HG03457 (cell line): ENCODE data around the gene TBKBP1.

Source experiments
- ATAC-seq: cut with Tn5 transposase; IDR thresholded peaks from one replicate; pipeline ENCODE4 v1.9.1; 2021; ENCODE audit warnings: moderate number of reproducible peaks; ENCODE audit not compliant: unreplicated experiment

TBKBP1 gene

GRCh38 chr17:47713980-47714700 lies 20.2 kb downstream of the TBKBP1 start:
- no peak for ATAC-seq

- ATAC-seq, result no peak
These were observed 20.9 kb downstream of the TBKBP1 start for GRCh38 chr17:47714773-47715396.

DNA sequence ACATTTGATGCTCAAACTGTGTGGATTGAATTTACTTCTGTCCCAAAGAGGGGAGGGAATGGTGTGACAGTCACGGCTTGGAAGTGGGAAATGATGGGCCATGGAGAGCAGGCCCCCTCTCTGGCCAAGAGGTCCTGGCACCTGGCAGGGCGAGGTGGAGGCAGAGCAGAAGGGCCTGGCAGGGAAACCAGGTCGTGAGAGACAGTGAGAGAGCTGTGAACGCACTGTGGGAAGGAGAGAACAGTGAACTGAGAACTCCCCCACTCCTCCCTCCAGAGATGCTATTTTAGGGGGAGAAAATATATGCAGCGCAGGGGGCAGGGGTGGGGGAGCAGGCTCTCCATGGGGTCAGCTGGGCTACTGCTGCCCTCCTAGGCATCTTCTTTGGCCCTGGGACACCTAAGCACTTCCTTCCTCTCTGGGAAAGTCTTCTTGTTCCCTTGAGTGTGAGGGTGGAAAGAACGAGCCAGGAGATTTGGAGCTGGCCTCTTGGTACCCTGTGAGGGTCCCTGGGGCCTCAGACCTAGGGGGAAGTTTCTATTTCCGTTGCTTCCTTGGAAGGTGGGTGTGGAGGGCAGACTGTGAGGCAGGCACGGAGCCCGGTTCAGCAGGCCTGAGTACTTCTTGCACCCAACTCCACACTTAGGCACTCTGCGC lies 21.8 kb downstream of the TBKBP1 start:
- no peak for ATAC-seq

DNA sequence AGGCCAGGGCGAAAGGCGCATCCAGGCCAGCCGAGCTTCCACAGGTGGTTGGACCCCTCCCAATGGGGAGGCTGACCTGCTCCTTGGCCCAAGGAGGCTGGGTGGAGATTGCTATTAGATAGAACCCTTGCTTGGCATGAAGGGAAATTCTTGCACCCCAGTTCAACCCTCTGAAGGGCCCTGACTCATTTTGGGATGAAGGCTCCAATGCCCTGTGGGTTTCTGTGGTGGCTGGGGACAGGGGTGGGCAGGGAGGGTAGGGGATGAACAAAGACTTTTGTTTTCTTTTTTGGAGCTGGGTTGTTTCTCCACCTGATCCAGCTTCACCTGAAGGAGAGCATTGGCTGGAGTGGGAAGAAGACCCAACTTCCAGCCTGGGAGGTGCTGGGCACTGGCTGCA lies 22.4 kb downstream of the TBKBP1 start:
- no peak for ATAC-seq

DNA sequence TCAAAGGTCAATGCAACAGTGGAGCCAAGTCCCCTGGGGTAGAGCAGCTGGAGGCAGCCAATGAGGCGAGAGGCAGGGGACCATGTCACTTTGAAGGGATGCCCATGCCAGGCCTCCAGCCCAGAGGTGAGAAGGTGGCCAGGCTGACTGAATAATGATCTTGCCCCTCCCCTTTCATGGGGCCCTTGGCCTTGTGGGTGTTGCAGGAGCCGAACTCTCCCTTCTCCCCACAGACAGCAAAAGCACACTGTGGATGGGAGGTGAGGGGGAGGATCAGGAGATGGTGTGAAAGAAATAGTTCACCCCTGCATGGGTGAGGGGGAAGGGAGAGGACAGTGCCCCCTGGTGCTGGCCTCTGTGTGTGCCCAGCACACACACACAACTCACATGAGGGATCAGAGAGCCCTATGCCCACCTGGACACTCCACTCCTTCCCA lies 23.3 kb downstream of the TBKBP1 start:
- no peak for ATAC-seq

DNA sequence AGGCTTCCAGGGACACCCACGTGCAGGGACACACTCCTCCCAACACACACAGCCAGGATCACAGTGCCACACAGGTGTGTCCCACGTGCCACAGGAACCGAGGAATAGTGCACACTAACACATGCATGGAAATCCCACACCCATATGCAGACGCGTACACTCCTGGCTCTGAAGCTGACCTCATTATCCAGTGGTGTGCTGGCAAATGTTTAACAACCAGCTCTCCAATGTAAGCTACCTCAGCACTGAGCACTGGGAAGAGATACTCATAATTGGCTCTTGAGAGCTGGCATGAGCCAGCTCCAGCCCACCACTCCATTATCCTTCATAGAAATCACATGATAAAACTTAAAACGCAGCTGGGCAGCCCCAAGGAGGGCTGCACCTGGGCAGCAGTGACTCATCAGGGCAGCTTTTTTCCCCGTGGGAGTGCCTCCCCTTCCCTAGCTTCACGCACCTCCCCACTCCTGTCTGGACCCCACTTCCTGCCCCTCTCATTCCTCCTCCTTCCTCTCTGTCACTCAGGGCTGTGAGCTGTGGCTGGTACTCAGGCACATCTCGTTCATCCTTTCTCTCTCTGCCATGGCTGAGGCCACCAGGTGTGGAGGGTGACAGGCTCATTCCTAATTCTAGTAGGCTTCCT lies 24.1 kb downstream of the TBKBP1 start:
- ATAC-seq, result no peak

DNA sequence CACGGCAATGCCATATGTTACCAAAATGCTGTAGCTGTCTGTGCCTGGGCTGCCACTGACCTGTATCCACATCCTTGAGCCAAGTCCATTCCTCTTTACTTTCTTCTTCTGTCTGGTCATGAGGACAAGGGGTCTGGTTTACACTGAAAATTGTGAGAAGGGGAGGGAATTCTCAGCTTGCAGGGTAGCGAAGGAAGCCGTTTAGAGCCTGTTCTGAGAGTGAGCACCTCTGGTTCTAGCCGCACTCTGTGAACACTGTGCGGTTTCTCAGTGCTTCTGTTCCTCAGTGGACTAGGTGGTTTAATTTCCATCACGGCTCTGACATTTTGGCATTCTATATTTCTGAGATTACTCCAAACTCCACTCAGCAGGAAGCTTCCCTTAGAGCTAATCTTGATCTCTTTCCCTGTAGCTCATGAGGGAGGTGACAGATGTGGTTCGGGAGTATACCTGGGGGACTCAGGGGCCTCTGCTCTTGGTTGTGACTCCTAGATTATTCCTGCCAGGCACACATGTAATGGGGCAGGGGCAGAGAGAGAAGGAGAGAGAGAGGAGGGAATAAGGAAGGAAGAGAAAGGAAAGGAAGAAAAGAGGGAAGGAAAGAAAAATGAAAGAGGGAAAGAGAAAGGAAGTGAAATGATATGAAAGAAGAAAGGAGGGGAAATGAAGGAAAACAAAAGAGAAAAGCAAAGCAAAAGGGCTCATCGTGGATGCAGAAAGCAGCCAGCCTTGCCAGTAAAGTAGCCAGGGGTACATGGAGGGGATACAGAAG lies 24.9 kb downstream of the TBKBP1 start:
- no peak for ATAC-seq

DNA sequence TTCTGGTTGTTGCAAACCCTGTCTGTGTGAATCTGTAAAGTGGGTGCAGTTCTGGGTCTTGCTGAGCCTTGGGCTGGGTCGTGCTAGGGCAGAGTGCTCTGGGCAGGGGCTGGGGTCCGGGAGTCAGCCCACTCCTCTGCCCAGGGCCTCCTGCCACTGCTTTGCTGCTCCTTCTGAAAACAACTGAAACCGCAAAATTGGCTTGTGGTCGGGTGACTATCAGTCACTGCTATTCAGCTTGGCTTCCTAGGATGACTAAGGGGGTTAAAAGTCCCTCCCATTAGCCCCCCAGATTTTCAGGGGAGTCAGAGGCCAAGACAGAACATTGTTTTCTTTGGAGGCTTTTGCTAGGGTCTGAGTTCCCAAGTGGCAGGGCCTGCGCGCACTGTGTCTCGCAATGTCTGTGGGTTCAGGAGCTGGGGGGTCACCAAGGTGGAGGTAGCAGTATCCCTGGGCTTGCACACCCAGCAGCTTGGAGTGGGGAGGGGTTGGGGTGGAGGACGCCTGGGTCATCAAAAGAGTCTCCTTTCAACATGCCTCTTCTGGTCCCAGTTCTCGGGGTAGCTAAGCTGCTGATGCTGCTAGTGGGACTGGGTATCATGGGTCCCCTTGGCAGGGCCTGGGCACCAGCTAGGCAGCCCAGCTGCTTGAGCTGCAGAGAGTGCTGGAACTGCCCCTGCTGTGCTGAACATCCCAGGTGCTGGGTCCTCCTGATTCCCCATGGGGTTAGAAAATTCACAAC lies 25.6 kb downstream of the TBKBP1 start:
- ATAC-seq, result no peak

DNA sequence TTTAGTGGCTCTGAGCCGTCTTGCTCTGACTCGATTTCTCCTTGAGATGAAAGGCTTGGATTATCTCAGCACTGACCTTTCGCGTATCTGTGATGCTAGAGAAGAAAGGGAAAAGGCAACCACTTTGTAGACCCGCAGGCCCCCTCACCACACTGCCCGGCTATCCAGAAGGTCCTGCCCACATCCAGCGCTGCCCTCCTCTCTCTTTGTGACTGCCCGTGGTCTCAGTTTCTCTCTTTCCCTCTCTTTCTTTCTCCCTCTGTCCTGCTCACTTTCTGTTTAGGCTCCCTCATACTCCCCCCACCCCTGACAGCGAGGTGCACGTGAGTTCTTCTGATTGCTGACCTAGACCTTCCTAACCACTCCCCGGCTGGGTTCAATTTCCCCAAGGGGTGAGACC lies 26.2 kb downstream of the TBKBP1 start:
- no peak for ATAC-seq

DNA sequence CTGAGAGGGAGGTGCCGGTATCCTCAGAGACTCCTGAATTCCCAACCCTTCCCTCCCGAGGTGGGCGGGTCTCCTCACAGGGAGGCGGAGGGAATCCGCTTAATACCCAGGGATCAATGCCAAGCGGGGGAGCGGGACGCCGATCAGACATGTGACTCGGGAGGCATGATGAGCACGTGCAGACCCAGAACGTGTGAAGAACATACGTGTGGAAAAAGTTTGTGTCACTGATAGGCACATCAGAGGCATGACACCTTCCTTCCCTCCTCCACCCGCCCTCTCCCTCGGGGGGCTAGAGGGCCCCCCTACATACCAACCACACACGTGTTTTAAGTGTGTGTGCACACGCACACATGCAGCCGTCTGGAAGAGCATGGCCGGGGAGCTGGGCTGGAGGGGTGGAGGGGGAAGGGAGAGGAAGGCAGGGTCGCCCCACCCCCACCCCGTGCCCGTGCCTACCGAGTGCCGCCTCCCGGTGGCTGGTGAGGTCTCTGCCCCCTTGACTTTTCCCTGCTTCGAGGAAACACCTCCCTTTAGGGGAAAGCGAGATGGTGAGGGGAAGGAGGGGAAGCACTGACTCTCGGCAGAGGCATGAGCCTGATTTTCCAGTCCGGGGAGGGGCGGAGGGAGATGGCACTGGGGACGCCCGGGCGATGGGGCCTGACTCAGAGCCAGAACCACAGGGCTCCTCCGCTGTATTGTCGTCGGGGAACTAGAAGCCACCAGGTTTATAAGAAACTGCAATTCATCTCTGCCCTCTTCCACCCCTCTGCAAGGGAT lies 27.0 kb downstream of the TBKBP1 start:
- no peak for ATAC-seq

DNA sequence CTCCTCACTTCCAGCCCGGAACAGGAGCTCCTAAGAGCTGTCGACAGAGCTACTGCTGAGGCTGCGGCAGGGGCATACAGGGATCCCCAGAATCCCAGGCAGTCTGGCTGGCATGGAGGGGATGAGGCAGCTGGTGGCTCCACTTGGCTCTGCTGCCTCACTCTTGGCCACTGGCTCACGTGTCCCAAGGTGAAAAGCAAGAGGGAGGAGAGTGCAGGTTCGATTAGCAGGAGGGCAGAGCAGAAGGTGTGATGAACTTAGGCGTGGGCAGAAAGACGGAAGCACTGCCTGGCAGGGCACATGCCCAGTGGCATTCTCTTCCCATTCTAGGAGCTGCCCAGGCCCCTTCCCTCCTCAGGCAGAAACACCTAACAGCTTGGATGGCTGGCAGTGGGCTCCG lies 27.8 kb downstream of the TBKBP1 start:
- no peak for ATAC-seq

DNA sequence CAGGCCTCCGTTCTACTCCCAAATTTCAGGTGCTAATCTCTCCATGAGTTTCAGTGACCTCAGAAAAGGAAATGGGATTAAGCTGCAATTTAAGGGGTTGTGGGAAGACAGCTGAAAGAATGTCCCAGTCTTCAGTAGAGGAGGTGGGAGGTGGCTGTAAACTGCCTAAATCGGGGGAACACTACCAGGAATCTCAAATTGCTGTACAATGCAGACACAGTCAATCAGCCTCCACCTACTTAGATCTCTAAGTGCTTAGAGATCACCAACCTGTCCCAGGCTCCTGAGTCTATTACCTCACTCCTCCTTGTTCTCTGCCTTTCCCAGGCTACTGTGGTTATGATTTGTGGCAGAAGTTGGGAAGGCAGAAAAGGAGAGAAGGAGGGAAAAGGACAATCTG lies 30.7 kb downstream of the TBKBP1 start:
- ATAC-seq, result no peak

- no peak for ATAC-seq
These were observed 31.6 kb downstream of the TBKBP1 start for GRCh38 chr17:47725446-47726111.

DNA sequence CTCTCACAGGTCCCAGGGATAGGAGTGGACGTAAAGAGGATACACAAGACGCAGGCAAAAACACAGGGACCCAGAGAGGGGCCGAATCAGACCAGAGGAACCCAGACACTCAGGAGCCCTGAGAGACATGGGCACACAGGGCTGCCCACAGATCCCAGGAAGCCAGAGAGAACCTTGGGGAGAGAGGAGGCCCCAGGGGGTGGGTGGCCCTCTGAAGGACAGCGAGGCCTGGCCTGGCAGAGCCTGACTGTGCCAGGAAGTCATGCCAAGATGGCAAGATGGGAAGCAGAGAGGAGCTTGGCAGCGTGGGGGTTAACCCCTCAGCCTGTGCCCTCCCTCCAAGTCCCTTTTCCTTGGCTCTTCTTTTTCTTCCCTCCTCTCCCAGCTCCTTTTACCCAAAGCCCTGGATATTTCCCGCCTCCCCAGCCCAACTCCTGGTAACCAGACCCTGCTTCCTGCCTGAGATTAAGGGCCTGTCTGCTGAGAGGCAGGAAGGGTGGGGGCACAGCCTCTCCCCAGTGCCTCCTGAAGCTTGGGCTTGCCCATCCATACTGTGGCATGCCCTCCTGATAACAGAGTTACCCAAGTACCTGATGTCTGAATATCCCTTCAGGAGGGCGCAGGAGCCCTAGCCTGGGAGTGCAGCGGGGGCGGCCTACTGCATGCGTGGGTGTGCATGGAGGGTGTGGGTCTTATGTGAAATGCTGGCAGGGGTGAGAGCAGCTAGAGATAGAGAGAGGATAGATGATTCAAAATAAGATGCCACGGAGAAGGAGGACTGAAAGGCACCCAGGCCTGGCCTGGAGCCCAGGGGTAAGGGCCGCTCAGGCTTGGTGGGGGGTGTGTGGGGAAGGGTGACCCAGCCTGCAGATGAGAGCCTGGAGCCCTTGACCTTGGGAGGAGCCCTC lies 33.1 kb downstream of the TBKBP1 start:
- ATAC-seq, result no peak

GRCh38 chr17:47727704-47728036 lies 33.7 kb downstream of the TBKBP1 start:
- no peak for ATAC-seq

DNA sequence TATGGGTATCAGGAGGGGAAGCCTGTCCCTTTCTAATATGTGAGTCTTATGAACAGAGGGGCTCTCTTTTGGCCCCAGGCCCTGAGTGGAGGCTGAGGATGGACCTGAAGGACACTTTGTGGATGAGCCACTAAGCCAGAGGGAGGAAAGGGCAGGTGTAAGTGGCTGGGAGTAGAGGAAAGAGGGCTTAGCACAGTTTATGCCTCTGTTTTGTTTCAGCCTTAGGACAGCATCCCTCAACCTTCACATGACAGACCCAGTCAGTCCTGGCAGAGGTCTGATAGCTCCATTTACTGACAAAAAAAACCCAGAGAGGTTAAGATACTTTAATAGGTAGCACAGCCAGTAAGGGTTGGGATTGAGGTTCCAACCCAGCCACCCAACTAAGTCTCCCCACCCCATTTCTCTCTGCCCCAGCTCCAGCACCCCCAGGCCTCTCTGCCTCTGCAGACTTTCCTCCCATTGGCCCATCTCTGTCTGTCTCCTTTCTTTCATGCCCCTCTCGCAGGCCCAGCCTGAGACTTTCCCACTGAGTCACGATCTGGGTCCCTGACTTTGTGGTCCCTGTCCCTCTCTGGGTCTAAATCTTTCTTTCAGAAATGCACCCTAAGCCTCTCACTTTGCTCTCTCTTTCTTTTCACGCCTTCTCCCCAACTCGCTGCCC lies 34.4 kb downstream of the TBKBP1 start:
- ATAC-seq, result no peak

- no peak for ATAC-seq
These were observed 35.5 kb downstream of the TBKBP1 start for GRCh38 chr17:47729476-47729875.

DNA sequence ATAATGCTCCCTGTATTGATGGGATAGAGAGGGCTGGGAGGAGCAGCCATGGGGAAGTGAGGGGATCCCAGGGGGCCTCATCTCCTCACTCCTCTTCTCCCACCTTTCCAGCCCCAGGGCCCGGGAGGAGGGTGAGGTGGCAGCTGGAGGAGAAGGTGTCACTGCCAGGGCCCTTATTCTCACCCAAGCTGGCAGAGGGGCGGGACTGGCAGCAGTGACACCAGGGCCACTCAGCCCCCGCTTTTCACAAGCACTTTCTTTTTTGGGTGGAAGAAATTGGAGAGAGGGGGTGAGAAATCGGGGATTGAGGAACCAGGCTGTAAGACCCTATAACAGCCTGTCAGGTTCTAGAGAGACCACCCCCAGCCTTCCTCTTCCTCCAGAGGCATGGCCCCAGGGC lies 36.7 kb downstream of the TBKBP1 start:
- no peak for ATAC-seq
